Measurements from ENCODE around the gene PARD3. TPM values are rescaled to one million over a fixed set of nuclear protein-coding genes. Genes with fewer than 3 reads are reported as not detected.

The PARD3 gene
- total and polyA plus RNA-seq, 7 donors: 20.2 to 84.4 (median 53.4) TPM

DNA sequence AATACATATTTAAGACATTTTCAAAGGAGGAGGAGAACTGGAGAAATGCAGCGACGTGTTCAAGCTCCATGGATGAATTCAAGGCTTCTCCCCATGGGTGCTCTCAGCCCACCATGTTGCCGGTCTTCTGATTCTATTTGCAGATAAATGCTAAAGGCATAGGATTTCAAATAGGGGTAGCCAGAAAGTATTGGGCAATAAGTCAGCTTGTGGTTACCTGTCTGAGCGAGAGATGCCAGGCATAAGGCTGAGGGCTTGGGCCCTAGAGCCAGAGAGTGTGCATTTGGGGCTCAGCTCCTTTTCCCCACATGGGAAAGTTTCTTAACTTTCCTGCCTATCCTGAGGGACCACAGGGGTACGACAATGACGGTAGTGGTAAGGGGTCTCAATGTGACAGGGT lies 180.0 kb downstream of the PARD3 start:
- Histone ChIP-seq H3K27me3 (ENCODE audit: insufficient read depth in 3 of 3, low read length in 2 of 3) (no peaks in the 10 kb centered on the region), H3K4me1 (peaks cover 32% of the 10 kb centered on the region), H3K27ac (no peak overlapping the region), H3K4me3 (no peak overlapping the region), H3K36me3 (ENCODE audit: insufficient read depth in 1 of 2, low read depth in 1 of 2) (no peaks in the 10 kb centered on the region), H3K9me3 (no peaks in the 10 kb centered on the region)
- peak in 1 of 4 donors; percentile 61 for ATAC-seq
- intact Hi-C loops (cut with DNase I): loop anchor here (5.0 to 10.0 kb wide), 5 partner anchors 108 to 1443 kb away; partner anchors contain the start of gene NRP1 (in 1 of the 2)
- TF ChIP-seq, protein P1, sequence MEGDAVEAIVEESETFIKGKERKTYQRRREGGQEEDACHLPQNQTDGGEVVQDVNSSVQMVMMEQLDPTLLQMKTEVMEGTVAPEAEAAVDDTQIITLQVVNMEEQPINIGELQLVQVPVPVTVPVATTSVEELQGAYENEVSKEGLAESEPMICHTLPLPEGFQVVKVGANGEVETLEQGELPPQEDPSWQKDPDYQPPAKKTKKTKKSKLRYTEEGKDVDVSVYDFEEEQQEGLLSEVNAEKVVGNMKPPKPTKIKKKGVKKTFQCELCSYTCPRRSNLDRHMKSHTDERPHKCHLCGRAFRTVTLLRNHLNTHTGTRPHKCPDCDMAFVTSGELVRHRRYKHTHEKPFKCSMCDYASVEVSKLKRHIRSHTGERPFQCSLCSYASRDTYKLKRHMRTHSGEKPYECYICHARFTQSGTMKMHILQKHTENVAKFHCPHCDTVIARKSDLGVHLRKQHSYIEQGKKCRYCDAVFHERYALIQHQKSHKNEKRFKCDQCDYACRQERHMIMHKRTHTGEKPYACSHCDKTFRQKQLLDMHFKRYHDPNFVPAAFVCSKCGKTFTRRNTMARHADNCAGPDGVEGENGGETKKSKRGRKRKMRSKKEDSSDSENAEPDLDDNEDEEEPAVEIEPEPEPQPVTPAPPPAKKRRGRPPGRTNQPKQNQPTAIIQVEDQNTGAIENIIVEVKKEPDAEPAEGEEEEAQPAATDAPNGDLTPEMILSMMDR (IDR thresholded peaks at IDR 0.05): no peak
- 79 to 94% (median 82%) methylated on average over 6 of the region's 6 CpGs for WGBS, 3 donors
- DNase-seq: no peak

DNA sequence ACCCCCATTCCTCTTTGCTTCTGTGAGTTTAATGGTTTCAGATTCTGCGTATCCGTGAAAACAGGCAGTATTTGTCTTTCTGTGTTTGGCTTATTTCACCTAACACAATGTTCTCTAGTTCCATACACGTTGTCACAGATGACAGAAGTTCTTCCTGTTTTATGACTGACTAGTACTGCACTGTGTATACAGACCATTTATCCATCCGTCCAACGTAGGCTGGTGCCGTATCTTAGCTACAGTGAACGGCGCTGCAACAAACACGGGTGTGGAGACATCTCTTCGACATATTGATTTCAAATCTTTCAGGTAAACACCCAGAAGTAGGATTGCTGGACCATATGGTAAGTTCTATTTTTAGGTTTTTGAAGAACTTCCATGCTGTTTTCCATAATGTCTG lies 181.7 kb downstream of the PARD3 start:
- no peak for DNase-seq
- TF ChIP-seq, protein P1 (IDR thresholded peaks at IDR 0.05): no peak
- intact Hi-C loops (cut with DNase I): loop anchor here (10.0 kb wide), 2 partner anchors 109 to 519 kb away; no protein-coding TSS in a partner anchor
- 89 to 92% (median 90%) methylated on average over 10 of the region's 10 CpGs for WGBS, 3 donors
- no peak overlapping the region for H3K4me3 ChIP-seq
- ATAC-seq: no peak
- H3K9me3 ChIP-seq: no peaks in the 10 kb centered on the region
- no peaks in the 10 kb centered on the region for H3K36me3 ChIP-seq (ENCODE audit: insufficient read depth in 1 of 2, low read depth in 1 of 2)
- no peak overlapping the region for H3K27ac ChIP-seq
- H3K27me3 ChIP-seq (ENCODE audit: insufficient read depth in 3 of 3, low read length in 2 of 3): no peaks in the 10 kb centered on the region
- H3K4me1 ChIP-seq: peaks cover 25% of the 10 kb centered on the region

DNA sequence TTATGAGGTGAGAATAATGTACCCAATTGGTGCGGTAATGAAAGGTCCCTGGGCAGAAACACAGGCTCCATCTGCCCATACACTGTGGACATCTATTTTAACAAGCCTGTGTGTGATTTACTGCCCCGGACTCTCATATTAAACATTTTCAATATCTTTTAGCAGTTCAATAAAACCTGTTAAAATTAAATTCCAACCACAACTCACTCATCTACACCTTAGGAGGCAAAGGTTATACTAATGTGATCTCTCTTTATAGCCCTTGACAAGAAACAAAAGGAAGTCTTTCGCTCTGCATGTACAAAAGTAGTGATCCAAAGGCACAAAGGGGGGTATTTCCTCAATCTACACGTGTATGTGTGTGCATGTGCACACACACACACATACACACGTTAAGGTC lies 186.0 kb downstream of the PARD3 start:
- WGBS, 3 donors: 86 to 89% (median 87%) methylated on average over 5 of the region's 5 CpGs
- peaks cover 5% of the 10 kb centered on the region for H3K4me1 ChIP-seq
- TF ChIP-seq, protein P1 (IDR thresholded peaks at IDR 0.05): no peak

DNA sequence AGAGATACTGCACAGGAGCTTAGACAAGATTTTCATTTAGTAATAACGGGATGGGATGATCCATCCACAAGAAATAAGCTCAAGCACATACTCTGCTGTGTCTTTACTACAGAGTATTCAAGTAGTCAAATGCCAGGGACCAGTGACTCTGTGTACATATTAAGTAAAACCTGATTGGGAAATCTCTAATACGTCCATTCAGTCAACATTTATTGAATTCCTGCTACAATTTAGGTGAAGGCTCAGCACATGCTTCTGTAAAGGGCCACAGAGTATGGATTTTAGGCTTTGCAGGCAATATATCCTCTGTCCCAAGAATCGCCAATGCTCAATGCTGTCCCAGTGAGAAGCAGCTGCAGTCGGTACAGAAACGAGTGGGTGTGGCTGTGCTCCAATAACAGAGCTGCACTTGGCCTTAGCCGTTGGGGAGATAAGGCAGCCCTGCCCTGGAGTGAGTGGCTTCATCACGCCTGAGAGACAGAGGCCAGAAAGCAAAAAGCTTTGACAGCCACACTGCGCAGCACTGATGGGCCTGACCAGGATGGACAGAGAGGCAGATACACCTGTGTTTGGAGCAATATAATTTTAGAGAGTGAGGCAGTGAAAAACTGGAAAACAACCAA lies 186.8 kb downstream of the PARD3 start:
- DNase-seq (peak; percentile 52 to 67), ATAC-seq (peak; percentile 78 to 85 (median 82))
- 26 to 41% (median 27%) methylated on average over 8 of the region's 8 CpGs for WGBS, 3 donors
- TF ChIP-seq, protein P1 (IDR thresholded peaks at IDR 0.05): no peak
- Histone ChIP-seq H3K27ac (no peak overlapping the region), H3K4me1 (peaks cover 8% of the 10 kb centered on the region), H3K36me3 (ENCODE audit: insufficient read depth in 1 of 2, low read depth in 1 of 2) (no peaks in the 10 kb centered on the region), H3K4me3 (no peak overlapping the region), H3K27me3 (ENCODE audit: insufficient read depth in 3 of 3, low read length in 2 of 3) (no peaks in the 10 kb centered on the region), H3K9me3 (no peaks in the 10 kb centered on the region)
- intact Hi-C loops (cut with DNase I): no loop called here

More for the DNA sequence above, 186.0 kb downstream of the PARD3 start:
- Histone ChIP-seq H3K9me3 (no peaks in the 10 kb centered on the region), H3K4me3 (no peak overlapping the region), H3K36me3 (ENCODE audit: insufficient read depth in 1 of 2, low read depth in 1 of 2) (no peaks in the 10 kb centered on the region), H3K27me3 (ENCODE audit: insufficient read depth in 3 of 3, low read length in 2 of 3) (no peaks in the 10 kb centered on the region), H3K27ac (no peak overlapping the region)
- ATAC-seq: no peak
- DNase-seq: no peak
- intact Hi-C loops (cut with DNase I): no loop called here

DNA sequence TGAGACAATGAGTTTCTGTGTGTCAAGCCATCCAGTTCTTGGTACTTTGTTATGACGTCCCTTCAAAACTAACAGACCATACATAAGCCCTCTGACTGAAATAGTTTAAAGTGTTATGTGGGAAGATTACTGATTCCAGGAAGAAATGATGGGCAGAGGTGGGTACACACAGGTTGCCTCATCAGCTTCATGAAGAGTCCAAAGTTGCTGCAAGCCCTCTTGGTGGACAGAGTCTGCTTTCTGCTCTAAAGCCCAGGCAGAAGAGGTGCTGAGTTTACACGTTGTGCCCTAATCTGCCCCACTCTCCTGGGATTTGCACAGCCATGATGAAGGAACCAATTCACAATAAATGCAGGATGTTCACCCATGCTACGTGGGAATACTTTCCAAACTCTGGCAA lies 187.4 kb downstream of the PARD3 start:
- DNase-seq (no peak), ATAC-seq (no peak)
- H3K4me1 ChIP-seq: peaks cover 14% of the 10 kb centered on the region
- TF ChIP-seq, protein P1 (IDR thresholded peaks at IDR 0.05): no peak
- H3K4me3 ChIP-seq: no peak overlapping the region
- WGBS, 3 donors: 67 to 80% (median 76%) methylated on average over 3 of the region's 3 CpGs
- no peak overlapping the region for H3K27ac ChIP-seq
- H3K9me3 ChIP-seq: no peaks in the 10 kb centered on the region
- no peaks in the 10 kb centered on the region for H3K27me3 ChIP-seq (ENCODE audit: insufficient read depth in 3 of 3, low read length in 2 of 3)
- intact Hi-C loops (cut with DNase I): no loop called here
- H3K36me3 ChIP-seq (ENCODE audit: insufficient read depth in 1 of 2, low read depth in 1 of 2): no peaks in the 10 kb centered on the region
